ENCODE results near the gene ERICH4. TPM values are rescaled to one million over a fixed set of nuclear protein-coding genes. Genes with fewer than 3 reads are reported as not detected.

The ERICH4 gene
- polyA plus RNA-seq, 3 donors, result 4.3 to 7.5 (median 6.0) TPM

DNA sequence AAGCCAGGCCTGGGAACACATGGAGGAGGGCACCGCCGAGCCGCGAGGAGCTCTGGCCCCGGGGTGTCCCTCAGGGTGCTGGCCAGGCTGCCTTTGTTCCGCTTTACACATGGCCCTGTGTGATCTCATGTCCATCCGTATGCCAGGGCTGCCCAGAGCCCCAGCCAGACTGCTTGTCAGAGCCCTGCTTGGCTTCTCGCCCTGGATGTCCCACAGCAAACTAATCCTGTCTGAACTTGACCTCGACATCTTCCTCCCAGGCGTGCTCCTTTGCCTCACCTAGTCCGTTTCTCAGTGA, 31.0 kb upstream of the ERICH4 start:
- no peak for DNase-seq

DNA sequence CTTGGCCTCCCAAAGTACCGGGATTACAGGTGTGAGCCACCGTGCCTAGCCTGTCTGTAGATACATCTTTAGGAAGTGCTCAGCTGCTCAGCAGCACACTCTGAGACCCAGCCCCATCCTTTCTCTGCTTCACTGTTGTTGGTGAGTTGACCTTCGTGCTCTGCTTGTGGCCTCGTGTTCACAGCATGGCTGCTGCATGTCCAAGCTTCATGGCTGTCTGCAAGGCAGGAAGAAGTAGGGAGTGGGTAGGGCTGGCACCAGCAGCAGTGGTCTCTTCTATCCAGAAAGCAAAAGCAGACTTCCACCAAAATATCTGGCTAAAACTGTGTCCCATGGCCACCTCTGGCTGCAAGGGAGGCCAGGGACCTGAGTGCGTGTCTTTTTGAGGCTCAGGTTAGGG, 30.0 kb upstream of the ERICH4 start:
- DNase-seq, result no peak

DNA sequence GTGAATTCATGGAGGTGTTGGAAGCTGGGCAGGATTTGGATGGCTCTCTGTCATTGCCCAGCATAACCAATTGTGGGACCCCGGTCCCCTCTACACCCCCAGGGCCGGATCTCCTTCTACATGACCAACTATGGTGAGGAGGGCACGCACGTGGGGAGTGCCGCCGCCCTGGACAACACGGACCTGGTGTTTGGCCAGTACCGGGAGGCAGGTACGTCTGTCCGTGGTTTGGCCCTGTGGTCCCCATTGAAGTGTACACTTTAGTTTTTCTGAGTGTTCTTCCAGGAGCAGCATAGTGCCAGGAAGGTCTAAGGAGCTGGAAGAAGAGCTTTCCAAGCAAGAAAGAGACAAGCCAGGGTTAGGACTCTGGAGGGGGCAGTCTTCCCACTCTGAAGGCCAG, 29.0 kb upstream of the ERICH4 start:
- DNase-seq, result no peak

DNA sequence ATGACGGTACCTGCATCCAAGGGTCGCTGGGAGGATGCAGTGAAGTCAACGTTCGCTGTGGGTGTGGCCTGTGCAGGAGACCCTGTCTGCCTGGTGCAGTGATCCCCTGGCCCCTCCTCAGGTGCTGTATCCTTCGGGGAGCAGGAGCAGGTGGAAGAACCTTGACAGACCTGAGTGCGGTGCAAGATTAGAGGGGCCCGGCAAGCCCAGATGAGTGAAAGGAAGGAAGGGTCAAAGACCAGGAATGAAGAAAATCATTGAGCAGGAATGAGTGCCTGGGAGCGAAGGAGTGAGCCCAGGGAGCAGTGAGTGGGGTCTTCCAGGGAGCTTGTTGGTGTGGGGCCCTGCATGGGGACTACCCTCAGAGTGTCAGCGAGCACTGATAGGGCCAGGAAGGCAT, 28.5 kb upstream of the ERICH4 start:
- no peak for DNase-seq

DNA sequence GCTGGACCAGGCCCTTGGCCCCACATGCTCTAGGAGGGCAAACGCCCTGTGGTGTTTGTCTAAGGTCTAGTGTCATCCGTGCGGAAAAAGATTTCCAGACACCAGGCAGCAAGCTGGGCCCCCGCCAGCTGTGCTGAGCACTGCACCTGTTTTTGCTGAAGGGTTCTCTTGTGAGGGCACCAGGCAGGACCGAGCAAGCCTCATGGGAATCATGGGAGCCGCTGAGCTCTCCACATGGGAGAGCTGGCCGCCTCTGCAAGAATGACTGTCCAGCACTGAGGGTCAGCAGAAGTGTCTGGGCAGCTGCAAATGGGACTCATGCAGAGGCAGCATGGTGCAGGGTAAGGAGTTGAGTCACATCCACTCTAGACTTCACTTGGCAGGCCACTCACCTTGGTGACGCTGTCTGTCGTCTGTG, 27.8 kb upstream of the ERICH4 start:
- no peak for DNase-seq

DNA sequence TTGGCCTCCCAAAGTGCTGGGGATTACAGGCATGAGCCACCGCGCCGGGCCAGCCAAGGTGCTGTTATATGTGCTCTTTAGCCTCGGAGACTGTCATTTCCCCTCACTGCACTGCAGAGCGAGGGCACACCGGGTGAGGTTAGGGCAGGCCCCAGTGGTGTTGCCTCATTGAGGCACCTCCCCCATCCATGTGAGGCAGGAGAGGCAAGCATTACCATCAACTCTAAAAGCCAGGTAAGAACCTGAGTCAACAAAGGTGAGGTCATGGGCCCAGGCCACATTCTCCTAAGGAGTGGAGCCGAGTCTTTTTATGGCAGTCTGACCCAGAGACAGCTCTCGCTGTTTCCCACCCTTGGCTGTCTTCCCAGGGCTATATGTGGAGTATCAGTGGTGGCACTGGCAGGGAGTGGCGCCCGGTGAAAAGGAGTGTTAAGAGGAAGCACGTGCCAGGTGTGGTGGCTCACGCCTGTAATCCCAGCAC, 26.7 kb upstream of the ERICH4 start:
- DNase-seq, result no peak

DNA sequence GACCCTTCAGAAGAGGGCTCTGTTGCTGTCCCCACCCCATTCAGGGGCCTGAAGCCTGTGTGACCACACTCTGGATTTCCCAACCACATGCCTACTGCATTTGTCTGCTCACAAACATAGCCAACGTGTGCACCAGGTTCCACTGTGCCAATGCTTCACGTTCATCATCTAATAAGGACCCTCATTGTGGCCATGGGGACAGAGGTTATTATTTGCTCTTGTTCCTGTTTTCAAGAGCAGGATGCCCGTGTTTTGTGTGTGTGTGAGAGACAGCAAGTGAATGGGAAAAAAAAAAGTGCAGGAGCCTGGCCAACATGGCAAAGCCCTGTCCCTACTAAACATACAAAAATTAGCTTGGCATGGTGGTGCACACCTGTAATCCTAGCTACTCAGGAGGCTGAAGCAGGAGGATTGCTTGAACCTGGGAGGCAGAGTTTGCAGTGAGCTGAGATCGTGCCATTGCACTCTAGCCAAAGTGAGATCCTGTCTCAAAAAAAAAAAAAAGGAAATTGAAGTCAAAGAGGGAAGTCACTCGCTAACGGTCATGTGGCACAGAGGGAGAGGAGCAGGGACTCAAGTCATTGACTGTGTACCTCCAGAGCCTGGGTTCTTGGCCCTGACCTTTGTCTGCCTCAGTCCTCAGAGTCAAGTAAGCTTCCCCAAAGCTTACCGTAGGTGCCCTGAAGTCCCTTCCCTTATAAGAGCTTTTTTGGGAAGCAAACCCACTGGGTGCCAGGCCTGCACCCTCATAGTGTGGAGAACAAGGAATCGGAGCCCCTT, 22.7 kb upstream of the ERICH4 start:
- no peak for DNase-seq

DNA sequence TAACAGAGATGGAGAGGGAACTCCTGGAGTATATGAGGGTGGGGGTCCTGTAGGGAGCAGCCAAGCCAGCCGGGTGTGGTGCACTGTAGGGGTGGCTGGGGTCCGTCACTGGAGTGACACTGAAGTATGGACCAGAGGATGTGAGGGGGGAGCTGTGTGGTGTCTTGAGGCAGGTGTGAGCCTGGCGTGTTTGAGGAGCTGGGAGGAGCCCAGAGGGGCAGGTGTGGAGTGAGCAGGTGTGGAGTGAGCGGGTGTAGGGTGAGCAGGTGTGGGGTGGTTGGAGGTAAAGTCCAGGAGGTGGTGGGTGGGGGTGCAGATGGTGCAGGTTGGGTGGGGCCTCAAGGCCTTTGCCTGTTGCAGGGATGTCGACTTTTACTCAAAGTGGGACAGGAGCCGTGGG, 21.6 kb upstream of the ERICH4 start:
- DNase-seq, result no peak

DNA sequence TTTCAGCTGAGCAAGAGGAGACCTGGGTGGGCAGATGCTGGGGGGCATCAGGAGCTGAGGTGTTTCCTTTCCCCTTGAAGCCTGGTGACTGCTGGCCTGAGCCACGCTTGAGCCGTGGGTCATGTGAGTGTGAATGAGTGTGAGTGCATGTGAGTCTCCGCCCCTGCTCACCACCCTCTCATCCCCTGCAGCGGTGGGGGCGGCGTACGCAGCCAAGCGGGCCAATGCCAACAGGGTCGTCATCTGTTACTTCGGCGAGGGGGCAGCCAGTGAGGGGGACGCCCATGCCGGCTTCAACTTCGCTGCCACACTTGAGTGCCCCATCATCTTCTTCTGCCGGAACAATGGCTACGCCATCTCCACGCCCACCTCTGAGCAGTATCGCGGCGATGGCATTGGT, 21.0 kb upstream of the ERICH4 start:
- no peak for DNase-seq

DNA sequence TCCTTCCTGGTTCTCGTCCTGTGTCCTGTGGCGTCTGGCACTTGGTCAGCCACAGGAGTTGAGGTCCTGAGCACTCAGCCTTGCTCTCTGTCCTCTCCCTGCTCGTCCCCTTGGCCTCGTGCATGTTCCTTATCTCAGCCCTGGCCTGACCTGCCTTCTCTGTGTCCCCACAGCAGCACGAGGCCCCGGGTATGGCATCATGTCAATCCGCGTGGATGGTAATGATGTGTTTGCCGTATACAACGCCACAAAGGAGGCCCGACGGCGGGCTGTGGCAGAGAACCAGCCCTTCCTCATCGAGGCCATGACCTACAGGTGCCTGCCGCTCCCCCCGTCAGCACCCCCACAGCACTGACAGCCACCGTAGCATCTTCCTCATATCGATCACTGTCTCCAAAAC, 20.5 kb upstream of the ERICH4 start:
- no peak for DNase-seq

DNA sequence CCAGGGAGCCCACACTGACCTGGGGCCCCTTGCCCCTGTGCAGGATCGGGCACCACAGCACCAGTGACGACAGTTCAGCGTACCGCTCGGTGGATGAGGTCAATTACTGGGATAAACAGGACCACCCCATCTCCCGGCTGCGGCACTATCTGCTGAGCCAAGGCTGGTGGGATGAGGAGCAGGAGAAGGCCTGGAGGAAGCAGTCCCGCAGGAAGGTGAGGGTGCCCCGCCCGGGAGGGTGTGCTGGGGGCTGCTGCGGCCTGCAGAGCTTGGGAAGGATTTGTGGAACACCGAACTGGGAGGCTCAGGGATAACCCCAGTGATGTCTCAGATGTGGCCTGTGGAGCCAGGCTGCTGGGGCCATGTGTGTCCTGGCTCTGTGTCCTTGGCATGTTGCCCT, 20.0 kb upstream of the ERICH4 start:
- no peak for DNase-seq

DNA sequence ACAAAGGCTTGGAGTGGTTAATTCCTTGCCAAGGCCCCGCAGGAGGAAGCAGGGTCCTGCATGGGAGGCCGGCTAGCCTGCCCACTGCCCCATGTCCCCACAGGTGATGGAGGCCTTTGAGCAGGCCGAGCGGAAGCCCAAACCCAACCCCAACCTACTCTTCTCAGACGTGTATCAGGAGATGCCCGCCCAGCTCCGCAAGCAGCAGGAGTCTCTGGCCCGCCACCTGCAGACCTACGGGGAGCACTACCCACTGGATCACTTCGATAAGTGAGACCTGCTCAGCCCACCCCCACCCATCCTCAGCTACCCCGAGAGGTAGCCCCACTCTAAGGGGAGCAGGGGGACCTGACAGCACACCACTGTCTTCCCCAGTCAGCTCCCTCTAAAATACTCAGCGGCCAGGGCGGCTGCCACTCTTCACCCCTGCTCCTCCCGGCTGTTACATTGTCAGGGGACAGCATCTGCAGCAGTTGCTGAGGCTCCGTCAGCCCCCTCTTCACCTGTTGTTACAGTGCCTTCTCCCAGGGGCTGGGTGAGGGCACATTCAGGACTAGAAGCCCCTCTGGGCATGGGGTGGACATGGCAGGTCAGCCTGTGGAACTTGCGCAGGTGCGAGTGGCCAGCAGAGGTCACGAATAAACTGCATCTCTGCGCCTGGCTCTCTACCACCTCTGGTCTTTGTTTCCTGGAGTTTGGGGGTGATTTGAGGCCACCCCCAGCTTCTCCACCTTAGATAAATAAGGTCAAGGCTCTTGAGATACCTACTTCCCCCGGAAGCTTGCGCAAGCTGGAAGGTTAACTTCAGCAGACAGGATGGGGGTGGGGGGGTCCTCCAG, 18.4 kb upstream of the ERICH4 start:
- no peak for DNase-seq

DNA sequence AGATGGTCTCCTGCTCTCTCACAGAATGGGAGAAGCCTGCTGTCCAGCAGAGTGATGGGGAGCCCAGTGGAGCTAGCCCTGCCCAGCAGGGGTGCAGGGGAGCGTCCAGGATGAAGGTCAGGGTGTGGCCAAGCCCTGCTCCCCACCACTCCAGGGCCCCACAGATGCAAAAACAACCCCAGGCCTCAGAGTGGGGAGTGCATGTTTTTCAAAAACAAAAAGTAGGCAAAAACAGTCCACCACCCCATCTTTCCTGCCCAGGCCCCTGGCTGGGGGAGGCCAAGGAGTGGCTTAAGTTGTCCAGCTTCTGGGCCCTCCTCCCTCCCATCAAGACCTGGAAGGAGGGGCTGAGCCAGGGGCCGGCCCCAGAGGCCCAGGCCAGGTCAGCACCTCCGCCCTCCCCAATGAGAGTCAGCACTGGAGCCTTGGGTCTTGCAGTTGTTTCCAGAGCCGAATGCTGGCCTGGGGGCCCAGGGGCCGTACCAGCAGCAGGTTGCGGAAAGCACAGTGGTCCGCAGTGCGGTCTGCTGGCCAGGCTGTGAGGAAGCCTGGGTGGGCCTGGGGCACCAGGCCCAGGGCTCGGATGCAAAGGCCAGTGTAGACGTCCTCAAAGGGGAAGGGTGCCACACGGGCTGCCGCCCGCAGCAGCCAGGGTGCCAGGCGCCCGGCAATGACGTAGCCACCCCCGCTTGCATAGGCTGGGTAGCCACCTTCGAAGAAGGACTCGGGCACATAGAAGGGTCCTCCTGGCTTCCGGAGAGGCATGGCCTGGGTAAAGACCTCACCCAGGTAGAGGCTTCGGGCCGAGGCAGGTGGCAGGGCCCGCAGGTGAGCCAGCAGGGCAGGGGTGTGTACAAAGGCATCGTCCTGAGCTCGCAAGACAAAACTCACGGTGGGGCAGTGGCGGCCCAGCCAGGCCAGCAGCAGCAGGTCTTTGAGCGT, 17.5 kb upstream of the ERICH4 start:
- DNase-seq, result no peak

DNA sequence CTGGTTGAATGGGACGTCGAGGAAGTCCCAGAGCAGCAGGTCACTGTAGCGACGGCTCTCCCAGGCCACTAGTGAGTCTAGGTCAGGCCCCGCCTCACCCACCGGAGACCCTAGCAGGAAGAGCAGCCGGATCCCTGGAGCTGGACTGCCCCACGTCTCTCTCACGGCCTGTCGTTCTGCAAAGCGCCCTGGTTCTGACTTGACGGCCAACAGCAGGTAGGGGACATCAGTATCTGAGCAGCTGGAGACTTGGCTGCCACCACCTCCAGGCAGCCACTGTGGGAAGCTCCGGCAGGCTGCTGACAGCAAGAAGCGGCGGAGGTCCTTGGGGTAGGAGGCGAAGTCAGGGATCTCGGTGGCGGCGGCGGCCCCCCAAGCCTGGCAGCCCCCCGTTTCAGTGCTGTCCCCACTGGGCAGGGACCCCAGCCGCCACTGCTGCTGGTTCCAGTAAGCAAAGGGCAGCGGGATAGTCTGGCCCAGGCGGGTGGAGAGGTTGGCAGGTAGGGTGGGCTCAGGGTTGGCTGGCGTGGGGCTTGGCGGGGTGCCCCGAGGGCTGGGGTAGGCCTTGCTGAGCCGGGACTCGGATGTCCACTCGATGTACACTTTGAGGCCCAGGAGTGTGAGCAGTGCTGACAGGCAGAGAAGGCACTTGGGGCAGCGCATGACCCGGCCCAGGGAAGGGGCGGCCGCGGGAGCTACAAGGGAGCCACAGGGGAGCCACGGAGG, 16.7 kb upstream of the ERICH4 start:
- DNase-seq, result no peak

DNA sequence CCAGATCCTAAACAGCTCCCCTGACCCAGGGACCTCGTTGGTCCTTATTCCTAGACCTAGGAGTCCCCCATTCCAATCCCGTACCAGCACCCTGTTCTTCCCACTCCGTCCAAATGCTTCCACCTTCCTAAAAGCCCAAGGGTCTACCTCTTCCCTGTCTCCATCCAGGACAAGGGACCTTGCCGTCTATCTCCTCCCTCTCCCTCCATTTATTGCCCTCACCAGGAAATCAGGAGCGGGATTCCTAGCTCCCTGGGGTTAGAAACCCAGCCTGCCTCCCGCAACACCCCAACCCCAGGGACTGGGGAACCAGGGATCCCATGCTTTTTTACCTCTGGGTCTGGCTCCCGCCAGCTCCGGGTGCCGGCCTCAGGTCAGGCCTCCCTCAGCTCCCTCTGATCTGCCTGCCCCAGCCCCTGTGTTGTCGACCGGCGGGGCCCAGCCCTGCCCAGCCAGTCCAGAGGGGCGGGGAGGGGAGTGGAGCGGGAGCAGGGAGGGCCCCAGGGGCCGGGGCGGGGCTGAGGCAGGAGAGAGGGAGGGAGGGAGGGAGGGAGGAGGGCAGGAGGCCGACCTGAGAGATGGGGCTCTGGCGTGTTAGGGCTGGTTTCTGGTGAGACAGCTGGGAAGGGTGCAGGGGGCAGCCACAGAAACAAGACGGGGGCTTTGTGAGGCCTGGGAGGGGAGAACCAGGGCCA, 15.9 kb upstream of the ERICH4 start, which contains the start of gene B3GNT8:
Gene B3GNT8 (minus strand): TSS at position 423 of the 695 bp plus-strand sequence. CDS start 596 bp downstream, outside the sequence.
- DNase-seq, result peak; percentile 75

DNA sequence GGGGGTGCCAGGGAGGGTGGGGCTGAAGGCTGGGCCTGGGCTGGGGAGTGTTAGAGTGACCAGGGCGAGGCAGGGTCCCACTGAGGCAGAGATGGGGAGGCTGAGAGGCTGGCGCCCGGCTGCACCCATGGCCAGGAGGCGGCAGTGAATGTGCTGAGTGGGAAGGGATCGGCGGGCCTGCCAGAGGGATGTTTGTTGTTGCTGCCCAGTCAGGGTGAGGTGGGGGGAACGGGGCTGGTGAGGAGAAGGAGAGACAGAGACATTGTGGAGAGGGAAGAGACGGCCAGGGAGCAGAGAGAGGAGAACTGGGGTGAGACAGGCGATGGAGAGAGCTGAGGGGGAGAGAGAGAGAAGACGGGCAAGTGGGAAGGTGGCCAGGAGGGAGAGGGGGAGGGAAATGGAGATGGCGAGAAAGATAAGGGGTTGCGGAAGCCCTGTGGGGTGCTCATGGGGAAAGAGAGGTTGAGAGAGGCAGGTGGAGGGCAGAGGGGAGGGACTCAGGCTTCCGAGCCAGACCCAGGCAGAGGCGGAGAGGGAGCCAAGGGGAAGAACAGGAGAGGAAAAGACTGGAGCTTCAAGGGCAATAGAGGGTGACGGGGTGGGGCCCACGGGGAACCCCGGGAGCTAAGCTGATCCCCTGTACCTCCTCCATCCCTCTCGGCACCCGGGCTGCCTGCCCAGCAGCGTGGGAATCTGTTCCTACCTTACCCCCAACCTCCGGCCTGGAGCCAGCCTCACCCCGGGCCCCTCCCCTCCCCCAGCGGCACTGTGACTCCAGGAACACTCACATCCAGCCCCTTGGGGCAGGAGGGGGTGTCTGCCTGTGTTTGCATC, 15.1 kb upstream of the ERICH4 start:
- no peak for DNase-seq

DNA sequence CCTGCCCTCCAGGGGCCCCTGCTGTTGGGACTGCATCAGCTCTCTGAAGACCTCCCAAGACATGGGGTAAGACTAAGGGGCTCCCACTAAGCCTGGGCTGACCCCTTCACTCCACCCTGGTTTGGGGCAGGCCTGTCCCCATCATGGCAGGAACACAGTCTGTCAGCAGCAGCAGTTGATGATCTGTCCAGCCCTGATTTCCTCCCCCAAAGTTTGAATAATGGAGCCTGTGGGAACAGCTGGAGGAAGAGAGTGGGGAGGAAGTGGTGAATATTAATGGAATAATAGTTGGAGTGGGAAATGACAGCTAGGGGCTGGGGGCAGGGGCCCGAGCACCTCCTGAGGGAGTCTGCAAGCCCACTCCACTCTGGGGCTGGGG, 14.5 kb upstream of the ERICH4 start:
- DNase-seq, result no peak

DNA sequence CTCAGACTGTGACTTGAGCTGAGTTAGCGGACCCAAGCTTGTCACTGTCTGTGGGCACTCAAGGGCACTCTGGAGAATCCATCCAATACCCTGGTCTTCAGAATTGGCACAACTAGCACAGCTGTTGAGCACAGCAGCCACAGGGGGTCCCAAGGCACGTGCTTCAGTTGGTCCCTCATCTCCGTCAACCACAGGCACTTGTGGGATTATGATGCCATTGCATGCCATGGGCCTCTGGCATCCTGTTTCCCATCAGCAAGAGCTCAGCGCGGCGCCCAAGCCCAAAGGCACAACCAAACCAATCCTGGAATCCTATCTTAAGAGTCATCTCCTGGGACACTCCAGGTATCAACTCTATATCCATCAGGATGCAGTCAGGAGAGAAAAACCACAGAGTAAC, 12.0 kb upstream of the ERICH4 start:
- no peak for DNase-seq

DNA sequence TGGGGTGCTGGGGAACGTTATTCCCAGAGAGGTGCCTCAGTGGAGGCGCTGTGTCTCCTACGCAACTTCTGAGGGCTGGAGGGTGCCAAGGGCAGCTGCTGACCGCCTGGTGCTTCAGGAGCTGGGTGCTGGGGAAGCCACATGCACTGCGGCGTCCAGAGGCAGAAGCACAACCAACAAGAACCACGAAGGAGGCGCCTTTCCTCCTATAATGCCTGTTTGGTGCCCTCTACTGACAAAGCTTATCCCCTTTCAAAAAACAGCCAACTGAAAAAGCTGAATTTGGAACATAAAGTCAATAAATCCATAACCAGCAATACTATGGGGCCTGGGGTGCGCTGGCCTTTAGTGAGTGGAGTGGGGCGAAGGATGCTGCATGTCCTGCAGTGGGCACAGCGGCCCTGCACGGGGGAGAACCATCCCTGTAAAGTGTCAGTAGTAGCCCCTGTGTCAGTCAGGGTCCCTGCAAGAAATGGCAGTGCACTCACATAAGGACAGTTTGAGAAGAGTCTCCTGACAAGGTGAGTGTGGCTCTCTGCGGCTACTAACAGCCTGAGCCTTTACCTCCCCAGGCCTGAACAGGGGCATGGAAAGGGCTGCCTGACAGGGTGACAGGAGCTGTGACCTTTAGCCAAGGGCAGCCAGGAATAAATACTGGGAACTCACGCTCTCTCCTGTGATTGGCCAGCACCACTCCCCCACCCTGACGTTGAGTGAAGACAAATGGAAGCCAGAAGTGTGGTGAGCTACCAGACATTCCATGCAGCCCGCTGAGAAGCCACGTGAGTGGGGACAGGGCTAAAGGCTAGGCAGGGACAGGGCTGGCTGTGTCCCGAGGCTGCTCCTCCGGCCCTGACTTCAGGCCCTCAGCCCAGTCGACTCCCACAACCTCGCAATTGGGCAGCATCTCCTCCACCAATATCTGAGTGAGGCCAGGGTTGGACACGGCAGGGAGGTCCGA, 11.2 kb upstream of the ERICH4 start:
- no peak for DNase-seq
